Right ventricle myocardium superior (tissue), 1 donor: ENCODE data around the gene KREMEN2. TPM values are rescaled to one million over a fixed set of nuclear protein-coding genes. Genes with fewer than 3 reads are reported as not detected.
A peak's percentile ranks its signal among the peaks of the same experiment; 100 is the strongest.
"Not testable (repeated sequence)": the region's sequence is repeated elsewhere in the genome, so short reads cannot be mapped to it uniquely, and the experiment has no call there.

Source experiments
- ATAC-seq: fragments of 200-7000 bp; cut with Tn5 transposase; one replicate; pipeline ENCODE4 v1.9.1; 2020; ENCODE audit warnings: mild to moderate bottlenecking; ENCODE audit not compliant: poor library complexity
- DNase-seq: peaks from one replicate; pipeline ENCODE4 v3.0.0-alpha.2; 2020
- intact Hi-C: fragments of 100-400 bp; cut with DNase I; formaldehyde crosslinking; loops from one replicate; pipeline ENCODE4 v1.11.2; 2022
- long read RNA-seq: library from polyadenylated mRNA; unstranded; transcript quantifications from one replicate; pipeline ENCODE4 v2.0.0, GENCODE V29; 2021
- total RNA-seq: library from RNA; stranded (reverse); fragmentation: NEBNext Ultra II Directional; extraction: Animal tissue kit (Norgen Biotek cat#: 25700); gene quantifications from one replicate; pipeline ENCODE4 v1.2.1, GENCODE V29; 2021
- donor health status: DM: no; HTN: yes; CAD: no; lungs with severe emphysema.

The KREMEN2 gene
- total RNA-seq, result not detected
- long read RNA-seq, result 0 reads

- intact Hi-C loops, result no loop called here
- no peak for DNase-seq
- ATAC-seq, result no peak
Measured at GRCh38 chr16:2963723-2964474, at the start of gene KREMEN2. TSS of gene KREMEN2 (plus strand) at chr16:2964275. CDS start at chr16:2964521, 246 bp downstream.

GRCh38 chr16:2915196-2915929, 48.7 kb upstream of the KREMEN2 start:
- DNase-seq, result no peak
- no peak for ATAC-seq
- intact Hi-C loops, result no loop called here

DNA sequence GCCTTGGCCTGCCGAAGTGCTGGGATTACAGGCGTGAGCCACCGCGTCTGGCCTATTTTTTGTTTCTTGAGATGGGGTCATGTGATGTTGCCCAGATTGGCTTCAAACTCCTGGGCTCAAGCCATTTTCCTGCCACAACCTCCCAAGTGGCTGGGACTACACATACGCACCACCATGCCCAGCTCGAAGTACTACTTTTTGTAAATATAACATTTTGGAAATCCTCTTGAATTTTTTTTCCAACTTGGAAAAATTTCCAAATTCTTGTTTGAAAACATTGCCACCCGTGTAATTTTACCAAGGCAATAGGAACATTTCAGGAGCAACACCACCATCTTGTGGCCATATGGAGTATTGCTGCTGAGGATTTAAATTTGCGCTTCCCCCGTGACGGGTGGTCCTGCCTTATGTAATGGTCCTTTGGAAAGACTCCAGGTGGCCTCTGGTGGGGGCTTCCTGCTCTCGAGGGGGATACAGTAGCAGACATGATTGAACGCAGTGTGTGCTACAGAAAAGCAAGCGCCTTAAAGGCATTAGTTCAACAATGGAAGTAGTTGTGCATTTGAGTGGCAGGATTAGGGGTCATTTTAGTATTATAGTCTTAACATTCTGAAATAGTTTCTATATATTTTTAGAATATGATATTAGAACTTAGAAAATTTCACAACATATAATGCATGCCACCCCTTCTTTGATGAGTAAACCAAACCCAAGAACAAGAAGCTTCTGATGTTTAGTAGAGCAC, 44.4 kb upstream of the KREMEN2 start:
- DNase-seq (no peak), ATAC-seq (peak; percentile 81)

GRCh38 chr16:2923481-2923880, 40.6 kb upstream of the KREMEN2 start:
- DNase-seq (no peak), ATAC-seq (no peak)
- intact Hi-C loops, result no loop called here

More for the DNA sequence above, 44.4 kb upstream of the KREMEN2 start:
- intact Hi-C loops, result loop anchor here (2.0 kb wide), 1 partner anchor 45 kb away; no protein-coding TSS in a partner anchor

DNA sequence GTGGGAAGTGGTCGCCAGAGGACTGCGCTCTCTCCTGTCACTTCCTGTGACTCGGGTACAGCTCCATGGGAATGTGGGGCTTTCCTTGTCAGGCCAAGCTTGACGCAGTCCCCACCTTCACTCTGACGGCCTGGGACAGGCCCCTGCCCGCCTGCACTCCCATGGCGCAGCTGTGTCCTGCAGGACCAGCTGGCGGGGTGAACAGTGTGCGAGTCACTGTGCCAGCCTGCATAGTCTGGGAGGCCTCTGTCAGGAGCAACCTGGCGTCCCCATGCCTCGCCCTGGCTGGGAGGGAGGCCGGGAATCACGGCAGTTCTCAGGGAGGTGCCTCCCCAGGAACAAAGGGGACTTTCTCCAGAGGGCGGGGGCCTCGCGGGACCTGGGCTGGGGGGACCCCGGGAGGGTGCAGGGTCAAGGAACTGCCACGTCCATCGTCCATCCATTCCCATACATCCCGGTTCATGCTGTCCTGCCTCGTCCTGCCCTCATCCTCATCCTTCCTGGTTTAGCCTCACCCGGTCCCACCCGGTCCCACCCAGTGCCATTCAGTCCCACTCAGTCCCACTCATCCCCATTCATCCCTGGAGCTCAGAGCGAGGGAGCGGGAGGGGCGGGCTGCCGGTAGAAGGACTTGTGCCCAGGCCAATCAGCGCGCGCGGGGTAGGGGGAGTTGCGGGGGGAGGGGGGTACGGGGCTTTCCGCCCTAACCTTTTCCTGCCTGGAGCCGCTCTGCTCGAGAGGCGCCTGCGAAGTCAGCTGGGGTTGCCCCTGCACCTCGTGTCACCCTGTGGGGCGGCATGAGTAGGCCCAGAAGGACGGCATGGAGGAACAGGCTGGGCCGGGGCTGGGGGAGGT, 38.9 kb upstream of the KREMEN2 start:
- ATAC-seq, result no peak
- intact Hi-C loops, result no loop called here

GRCh38 chr16:2925951-2926649, 38.0 kb upstream of the KREMEN2 start:
- DNase-seq (no peak), ATAC-seq (no peak)
- intact Hi-C loops, result no loop called here

More for the DNA sequence above, 38.9 kb upstream of the KREMEN2 start:
- DNase-seq, result no peak

DNA sequence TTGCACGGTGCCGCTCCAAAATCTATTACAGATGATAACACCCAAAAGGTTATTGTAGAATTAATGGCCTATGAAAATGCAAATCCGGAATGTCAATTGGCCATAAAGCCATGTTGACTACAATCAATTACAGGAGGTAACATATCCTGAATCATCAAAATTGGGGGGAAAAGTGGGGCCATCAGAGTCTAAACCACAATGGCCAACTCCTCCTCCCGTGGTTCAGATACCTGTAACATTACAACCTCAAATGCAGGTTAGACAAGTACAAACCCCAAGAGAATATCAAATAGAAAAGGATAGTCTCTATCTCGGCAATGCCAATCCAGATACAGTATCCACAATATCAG, 37.5 kb upstream of the KREMEN2 start:
- intact Hi-C loops, result no loop called here
- DNase-seq, result no peak
- no peak for ATAC-seq

DNA sequence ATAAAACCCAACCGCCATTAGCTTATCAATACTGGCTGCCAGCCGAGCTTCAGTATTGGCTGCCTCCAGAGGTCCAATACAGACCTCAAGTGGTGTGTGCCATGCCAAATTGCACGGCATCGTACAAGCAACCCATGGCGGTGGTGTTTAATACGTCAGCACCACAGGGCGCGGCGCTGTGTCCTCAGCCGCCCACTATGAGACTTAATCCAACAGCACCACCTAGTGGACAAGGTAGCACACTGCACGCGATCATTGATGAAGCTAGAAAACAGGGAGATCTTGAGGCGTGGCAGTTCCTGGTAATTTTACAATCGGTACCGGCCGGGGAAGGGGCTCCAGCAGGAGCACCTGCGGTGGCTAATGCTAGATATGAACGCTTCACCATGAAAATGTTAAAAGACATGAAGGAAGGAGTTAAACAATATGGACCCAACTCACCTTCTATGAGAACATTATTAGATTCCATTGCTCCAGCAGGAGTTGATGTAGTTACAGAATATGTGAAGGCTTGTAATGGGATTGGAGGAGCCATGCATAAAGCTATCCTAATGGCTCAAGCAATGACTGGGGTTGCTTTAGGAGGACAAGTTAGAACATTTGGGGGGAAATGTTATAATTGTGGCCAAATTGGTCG, 36.9 kb upstream of the KREMEN2 start:
- ATAC-seq (peak; percentile 95), DNase-seq (peak; percentile 93)
- intact Hi-C loops, result no loop called here

GRCh38 chr16:2928151-2928550, 35.9 kb upstream of the KREMEN2 start:
- intact Hi-C loops, DNase-seq, ATAC-seq: not testable (repeated sequence)

- DNase-seq (no peak), ATAC-seq (no peak)
- intact Hi-C loops, result no loop called here
Measured at GRCh38 chr16:2928796-2929195, 35.3 kb upstream of the KREMEN2 start.

GRCh38 chr16:2929693-2930092, 34.4 kb upstream of the KREMEN2 start:
- intact Hi-C loops, result no loop called here
- no peak for ATAC-seq
- no peak for DNase-seq

DNA sequence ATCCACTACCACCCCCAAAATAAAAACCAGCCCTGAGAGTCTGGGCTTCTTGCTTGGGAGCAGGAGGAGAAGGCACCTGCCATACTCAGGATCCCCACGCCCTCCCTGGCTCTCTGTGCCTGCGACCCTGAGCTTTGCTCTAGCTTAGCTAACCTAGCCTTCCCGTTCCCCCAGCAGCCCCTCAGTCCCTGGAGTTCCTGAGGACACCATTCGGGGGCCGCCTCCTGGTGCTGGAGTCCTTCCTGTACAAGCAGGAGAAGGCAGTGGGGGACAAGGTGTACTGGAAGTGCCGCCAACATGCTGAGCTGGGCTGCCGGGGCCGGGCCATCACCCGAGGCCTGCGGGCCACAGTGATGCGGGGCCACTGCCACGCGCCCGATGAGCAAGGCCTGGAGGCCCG, 33.8 kb upstream of the KREMEN2 start:
- ATAC-seq (no peak), DNase-seq (no peak)
- intact Hi-C loops, result no loop called here

DNA sequence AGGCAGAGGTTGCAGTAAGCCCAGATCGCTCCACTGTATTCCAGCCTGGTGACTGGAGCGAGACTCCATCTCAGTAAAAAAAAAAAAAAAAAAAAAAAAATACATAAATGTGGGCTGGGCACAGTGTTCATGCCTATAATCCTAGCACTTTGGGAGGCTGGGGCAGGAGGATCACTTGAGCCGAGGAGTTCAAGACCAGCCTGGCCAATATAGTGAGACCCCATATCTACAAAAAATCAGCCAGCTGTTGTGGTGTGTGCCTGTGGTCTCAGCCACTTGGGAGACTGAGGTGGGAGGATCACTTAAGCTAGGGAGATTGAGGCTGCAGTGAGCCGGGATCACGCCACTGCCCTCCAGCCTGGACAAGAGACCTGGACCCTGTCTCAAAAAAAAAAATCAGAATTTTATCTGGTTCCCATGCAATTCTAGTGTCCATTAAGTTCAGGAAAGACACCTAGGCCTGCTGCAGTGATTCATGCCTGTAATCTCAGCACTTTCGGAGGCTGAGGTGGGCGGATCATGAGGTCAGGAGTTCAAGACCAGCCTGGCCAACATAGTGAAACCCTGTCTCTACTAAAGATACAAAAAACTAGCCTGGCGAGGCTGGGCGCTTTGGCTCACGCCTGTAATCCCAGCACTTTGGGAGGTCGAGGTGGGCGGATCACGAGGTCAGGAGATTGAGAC, 32.7 kb upstream of the KREMEN2 start:
- intact Hi-C loops, DNase-seq, ATAC-seq: not testable (repeated sequence)

DNA sequence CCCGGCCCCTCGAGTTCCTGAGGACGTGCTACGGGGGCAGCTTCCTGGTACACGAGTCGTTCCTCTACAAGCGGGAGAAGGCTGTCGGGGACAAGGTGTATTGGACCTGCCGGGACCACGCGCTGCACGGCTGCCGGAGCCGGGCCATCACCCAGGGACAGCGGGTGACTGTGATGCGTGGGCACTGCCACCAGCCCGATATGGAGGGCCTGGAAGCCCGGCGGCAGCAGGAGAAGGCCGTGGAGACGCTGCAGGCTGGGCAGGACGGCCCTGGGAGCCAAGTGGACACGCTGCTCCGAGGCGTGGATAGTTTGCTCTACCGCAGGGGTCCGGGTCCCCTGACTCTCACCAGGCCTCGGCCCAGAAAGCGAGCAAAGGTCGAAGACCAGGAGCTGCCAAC, 30.9 kb upstream of the KREMEN2 start:
- intact Hi-C loops, result no loop called here
- ATAC-seq (no peak), DNase-seq (no peak)

- intact Hi-C loops, result no loop called here
- DNase-seq (no peak), ATAC-seq (no peak)
Measured at GRCh38 chr16:2933701-2934100, 30.4 kb upstream of the KREMEN2 start.

- DNase-seq (no peak), ATAC-seq (no peak)
- intact Hi-C loops, result no loop called here
Measured at GRCh38 chr16:2934450-2934849, 29.6 kb upstream of the KREMEN2 start.

GRCh38 chr16:2936436-2937011, 27.6 kb upstream of the KREMEN2 start:
- DNase-seq (no peak), ATAC-seq (no peak)
- intact Hi-C loops, result no loop called here
